Measurements from ENCODE around the gene AOPEP. TPM values are rescaled to one million over a fixed set of nuclear protein-coding genes. Genes with fewer than 3 reads are reported as not detected.

AOPEP gene
- total RNA-seq, 1 donor from 2014 or later: 305 TPM

DNA sequence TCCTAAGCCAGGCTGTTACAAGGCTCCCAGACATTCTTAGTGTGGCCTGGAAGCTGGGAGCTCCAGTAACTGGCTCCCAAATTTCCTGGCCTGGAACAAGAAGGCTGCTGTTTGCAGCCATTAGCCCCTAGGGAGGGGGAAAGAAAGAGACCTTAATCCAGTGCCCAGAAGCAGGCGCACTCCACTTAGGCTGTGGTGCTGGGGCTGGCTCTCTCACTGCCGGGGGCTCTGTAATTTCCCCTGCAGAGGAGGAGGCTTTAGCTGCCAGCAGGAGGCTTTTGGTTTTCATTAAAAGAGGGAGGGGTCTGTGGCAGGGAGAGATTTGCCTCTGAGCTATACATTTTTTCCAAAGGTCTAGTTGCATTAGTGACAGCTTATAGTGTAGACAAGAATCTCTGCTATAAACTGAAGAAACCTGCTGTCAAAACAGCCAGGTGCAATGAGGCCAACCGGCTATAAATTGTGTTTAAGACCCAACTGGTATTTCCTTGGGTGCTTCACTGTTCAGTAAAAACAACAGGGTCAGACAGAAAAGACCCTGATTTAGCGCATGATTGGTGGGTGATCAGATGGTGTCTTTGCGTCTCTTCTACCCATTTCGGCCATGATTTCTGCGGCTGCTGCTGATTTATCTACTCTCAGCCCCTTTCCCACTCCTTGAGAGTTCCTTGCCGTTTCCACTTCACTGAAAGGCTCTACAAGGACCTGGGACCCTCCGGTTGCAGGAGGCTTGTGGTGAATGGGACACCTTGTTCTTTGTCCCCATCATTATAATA, 254.6 kb downstream of the AOPEP start:
- intact Hi-C loops (cut with DNase I): no loop called here

DNA sequence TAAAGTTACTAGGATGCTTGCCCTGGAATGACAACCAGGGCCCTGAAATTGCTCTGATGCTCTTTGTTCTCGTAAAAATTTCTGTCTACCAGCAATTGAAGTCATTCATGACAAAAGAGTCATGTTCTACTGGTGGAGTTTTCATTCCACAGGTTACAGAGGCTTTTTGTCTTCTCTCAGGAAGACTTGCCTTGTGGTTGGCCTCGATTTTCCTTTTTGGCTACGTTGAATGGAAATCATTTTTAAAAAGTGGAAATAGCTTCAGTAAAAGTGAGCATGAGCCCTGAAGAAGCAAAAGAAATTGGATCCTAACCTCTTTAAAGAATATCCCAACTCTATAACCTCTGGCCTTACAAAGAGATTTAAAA, 255.2 kb downstream of the AOPEP start:
- Histone ChIP-seq H3K4me1 (no peaks in the 10 kb centered on the region), H3K4me3 (no peak overlapping the region), H3K27ac (no peak overlapping the region), H3K9me3 (no peaks in the 10 kb centered on the region), H3K27me3 (no peaks in the 10 kb centered on the region), H3K36me3 (no peaks in the 10 kb centered on the region)
- no peak for TF ChIP-seq POLR2AphosphoS5 (IDR thresholded peaks at IDR 0.05; ENCODE audit: insufficient read depth in 1 of 2, low read depth in 1 of 2)
- no peak for TF ChIP-seq POLR2A (IDR thresholded peaks at IDR 0.05)
- TF ChIP-seq, protein P1, sequence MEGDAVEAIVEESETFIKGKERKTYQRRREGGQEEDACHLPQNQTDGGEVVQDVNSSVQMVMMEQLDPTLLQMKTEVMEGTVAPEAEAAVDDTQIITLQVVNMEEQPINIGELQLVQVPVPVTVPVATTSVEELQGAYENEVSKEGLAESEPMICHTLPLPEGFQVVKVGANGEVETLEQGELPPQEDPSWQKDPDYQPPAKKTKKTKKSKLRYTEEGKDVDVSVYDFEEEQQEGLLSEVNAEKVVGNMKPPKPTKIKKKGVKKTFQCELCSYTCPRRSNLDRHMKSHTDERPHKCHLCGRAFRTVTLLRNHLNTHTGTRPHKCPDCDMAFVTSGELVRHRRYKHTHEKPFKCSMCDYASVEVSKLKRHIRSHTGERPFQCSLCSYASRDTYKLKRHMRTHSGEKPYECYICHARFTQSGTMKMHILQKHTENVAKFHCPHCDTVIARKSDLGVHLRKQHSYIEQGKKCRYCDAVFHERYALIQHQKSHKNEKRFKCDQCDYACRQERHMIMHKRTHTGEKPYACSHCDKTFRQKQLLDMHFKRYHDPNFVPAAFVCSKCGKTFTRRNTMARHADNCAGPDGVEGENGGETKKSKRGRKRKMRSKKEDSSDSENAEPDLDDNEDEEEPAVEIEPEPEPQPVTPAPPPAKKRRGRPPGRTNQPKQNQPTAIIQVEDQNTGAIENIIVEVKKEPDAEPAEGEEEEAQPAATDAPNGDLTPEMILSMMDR (IDR thresholded peaks at IDR 0.05): no peak
- intact Hi-C loops (cut with DNase I): no loop called here
- no peak for DNase-seq (ENCODE audit: extremely low spot score in 2 of 2)

More for the DNA sequence above, 254.6 kb downstream of the AOPEP start:
- DNase-seq (ENCODE audit: extremely low spot score in 2 of 2): no peak
- H3K27me3 ChIP-seq: no peaks in the 10 kb centered on the region
- H3K27ac ChIP-seq: no peak overlapping the region
- peaks cover 3% of the 10 kb centered on the region for H3K4me1 ChIP-seq
- TF ChIP-seq POLR2AphosphoS5 (IDR thresholded peaks at IDR 0.05; ENCODE audit: insufficient read depth in 1 of 2, low read depth in 1 of 2) (no peak), POLR2A (IDR thresholded peaks at IDR 0.05) (no peak)
- TF ChIP-seq, protein P1 (IDR thresholded peaks at IDR 0.05): no peak
- no peak overlapping the region for H3K4me3 ChIP-seq
- H3K36me3 ChIP-seq: no peaks in the 10 kb centered on the region
- H3K9me3 ChIP-seq: no peaks in the 10 kb centered on the region

DNA sequence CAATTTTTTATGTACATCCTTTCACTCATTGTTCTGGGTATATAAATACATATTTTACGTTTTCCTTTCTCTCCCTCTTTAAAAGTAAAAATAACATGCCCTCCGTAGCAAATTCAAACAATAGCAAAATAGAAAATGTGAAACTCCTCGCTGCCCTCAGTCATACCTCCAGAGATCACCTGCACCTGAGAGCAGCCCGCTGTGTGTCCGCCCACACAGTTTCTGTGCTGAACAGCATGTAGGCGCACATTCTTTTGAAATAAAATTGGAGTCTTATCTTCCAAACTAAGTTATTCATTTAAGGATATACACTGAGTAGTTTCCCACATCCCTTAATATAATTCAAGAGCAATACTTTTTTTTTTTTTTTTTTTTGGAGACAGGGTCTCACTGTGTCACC, 255.7 kb downstream of the AOPEP start:
- no peak overlapping the region for H3K27ac ChIP-seq
- no peaks in the 10 kb centered on the region for H3K27me3 ChIP-seq
- TF ChIP-seq, protein P1 (IDR thresholded peaks at IDR 0.05): no peak
- TF ChIP-seq POLR2A (IDR thresholded peaks at IDR 0.05): no peak
- no peak for TF ChIP-seq POLR2AphosphoS5 (IDR thresholded peaks at IDR 0.05; ENCODE audit: insufficient read depth in 1 of 2, low read depth in 1 of 2)
- H3K4me1 ChIP-seq: no peaks in the 10 kb centered on the region
- no peak for DNase-seq (ENCODE audit: extremely low spot score in 2 of 2)
- no peaks in the 10 kb centered on the region for H3K9me3 ChIP-seq
- no peaks in the 10 kb centered on the region for H3K36me3 ChIP-seq
- no peak overlapping the region for H3K4me3 ChIP-seq
- intact Hi-C loops (cut with DNase I): no loop called here

DNA sequence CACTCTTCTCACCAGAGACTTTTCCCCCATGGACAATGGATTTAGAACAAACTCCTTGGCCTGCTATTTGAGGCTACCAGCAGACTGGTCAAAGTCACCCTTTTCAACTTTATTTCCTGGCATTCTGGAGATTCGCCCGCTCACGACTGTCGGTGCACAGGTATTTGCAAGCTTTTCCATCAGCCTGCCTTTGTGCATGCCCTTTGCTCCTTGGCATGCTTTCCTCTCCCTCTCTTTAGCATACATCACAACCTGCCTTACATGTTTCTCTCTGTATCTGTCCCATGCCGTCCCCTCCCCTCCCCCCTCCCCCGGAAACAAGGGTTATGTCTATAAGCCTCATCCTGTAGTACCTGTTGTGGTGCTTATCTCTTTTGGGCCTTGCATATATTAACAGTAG, 257.1 kb downstream of the AOPEP start:
- Histone ChIP-seq H3K4me1 (no peaks in the 10 kb centered on the region), H3K27ac (no peak overlapping the region), H3K27me3 (no peaks in the 10 kb centered on the region), H3K9me3 (no peaks in the 10 kb centered on the region), H3K36me3 (no peaks in the 10 kb centered on the region), H3K4me3 (no peak overlapping the region)
- no peak for DNase-seq (ENCODE audit: extremely low spot score in 2 of 2)
- TF ChIP-seq POLR2A (IDR thresholded peaks at IDR 0.05) (no peak), POLR2AphosphoS5 (IDR thresholded peaks at IDR 0.05; ENCODE audit: insufficient read depth in 1 of 2, low read depth in 1 of 2) (no peak)
- TF ChIP-seq, protein P1 (IDR thresholded peaks at IDR 0.05): no peak
- intact Hi-C loops (cut with DNase I): no loop called here

DNA sequence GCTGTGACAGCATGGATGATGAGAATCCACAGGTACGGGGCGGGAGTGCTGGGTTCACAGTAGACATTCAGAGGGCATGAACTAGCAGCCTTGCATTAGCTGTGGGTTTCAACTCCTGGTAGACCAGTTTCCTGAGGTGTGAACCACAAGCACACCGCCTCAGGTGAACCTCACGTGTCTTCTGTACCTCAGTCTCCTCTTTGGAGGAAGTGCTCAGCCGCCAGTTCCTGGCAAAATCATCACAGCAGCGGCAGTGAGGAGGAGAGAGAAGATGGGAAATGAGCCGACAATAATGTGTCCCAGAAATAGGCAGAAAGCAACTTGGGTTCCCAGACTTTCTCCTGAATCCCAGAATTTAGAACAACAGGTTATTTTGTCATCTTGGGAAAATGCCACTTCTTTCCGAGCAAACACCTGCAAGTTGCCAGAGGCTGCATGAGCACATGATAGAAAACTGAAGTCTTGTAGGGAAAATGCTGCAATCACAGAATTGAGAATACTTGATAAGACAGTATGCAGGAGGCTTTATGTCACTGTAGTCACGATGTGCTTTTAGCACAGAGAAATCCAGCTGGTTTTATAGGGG, 258.5 kb downstream of the AOPEP start:
- DNase-seq (ENCODE audit: extremely low spot score in 2 of 2): no peak
- H3K27ac ChIP-seq: no peak overlapping the region
- TF ChIP-seq, protein P1 (IDR thresholded peaks at IDR 0.05): no peak
- no peak for TF ChIP-seq POLR2AphosphoS5 (IDR thresholded peaks at IDR 0.05; ENCODE audit: insufficient read depth in 1 of 2, low read depth in 1 of 2)
- TF ChIP-seq POLR2A (IDR thresholded peaks at IDR 0.05): no peak
- H3K4me1 ChIP-seq: no peaks in the 10 kb centered on the region
- intact Hi-C loops (cut with DNase I): no loop called here
- H3K27me3 ChIP-seq: no peaks in the 10 kb centered on the region
- no peaks in the 10 kb centered on the region for H3K36me3 ChIP-seq
- H3K4me3 ChIP-seq: no peak overlapping the region
- H3K9me3 ChIP-seq: no peaks in the 10 kb centered on the region
